Fibroblast of the aortic adventitia (primary cell): ENCODE results near the gene ANK2. TPM values are rescaled to one million over a fixed set of nuclear protein-coding genes. Genes with fewer than 3 reads are reported as not detected.
A peak's percentile ranks its signal among the peaks of the same experiment; 100 is the strongest.

ENCODE experiments used
- DNase-seq: peaks from one replicate; pipeline ENCODE4 v3.0.0-alpha.2; 2010; ENCODE audit warnings: low read depth
- H3K4me3 ChIP-seq: 2 replicates; pipeline ENCODE4 v1.5.1; 2011; ENCODE audit warnings: low read depth, mild to moderate bottlenecking, control low read depth, low read length, moderate library complexity
- total RNA-seq: library from RNA; depleted of rRNA; stranded (reverse); fragments of >200 nt; gene quantifications from 2 replicates; pipeline ENCODE4 v1.2.3, GENCODE V29; 2012; ENCODE audit warnings: low replicate concordance
- TF ChIP-seq, protein P1 (sequence below): IDR thresholded peaks from 2 replicates; pipeline ENCODE4 v1.5.1; 2011; ENCODE audit warnings: mild to moderate bottlenecking, low read length, control low read depth, inconsistent platforms; ENCODE audit not compliant: insufficient read depth

The ANK2 gene
- total RNA-seq, 1 donor = 200 TPM

DNA sequence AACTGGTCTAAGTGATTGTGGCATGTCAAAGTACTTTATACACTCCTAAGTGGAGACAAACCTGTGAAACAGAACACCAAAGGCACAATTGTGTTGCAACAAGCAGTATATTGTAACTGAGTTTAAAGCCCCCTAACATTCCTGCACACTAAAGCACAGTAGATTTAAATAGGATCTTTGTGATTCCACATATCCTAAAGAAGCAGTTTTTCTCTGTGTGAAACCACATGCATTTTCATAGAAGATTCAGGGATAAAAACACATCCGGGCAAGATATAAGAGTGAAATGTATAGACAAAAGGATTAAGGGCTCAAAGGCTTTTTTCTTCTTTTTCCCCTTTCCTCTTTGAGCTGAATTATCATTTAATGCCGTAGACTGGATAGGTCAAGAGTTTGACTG is 82.2 kb downstream of the ANK2 start:
- no peak overlapping the region for H3K4me3 ChIP-seq
- TF ChIP-seq, protein P1, sequence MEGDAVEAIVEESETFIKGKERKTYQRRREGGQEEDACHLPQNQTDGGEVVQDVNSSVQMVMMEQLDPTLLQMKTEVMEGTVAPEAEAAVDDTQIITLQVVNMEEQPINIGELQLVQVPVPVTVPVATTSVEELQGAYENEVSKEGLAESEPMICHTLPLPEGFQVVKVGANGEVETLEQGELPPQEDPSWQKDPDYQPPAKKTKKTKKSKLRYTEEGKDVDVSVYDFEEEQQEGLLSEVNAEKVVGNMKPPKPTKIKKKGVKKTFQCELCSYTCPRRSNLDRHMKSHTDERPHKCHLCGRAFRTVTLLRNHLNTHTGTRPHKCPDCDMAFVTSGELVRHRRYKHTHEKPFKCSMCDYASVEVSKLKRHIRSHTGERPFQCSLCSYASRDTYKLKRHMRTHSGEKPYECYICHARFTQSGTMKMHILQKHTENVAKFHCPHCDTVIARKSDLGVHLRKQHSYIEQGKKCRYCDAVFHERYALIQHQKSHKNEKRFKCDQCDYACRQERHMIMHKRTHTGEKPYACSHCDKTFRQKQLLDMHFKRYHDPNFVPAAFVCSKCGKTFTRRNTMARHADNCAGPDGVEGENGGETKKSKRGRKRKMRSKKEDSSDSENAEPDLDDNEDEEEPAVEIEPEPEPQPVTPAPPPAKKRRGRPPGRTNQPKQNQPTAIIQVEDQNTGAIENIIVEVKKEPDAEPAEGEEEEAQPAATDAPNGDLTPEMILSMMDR = no peak
- DNase-seq = no peak

DNA sequence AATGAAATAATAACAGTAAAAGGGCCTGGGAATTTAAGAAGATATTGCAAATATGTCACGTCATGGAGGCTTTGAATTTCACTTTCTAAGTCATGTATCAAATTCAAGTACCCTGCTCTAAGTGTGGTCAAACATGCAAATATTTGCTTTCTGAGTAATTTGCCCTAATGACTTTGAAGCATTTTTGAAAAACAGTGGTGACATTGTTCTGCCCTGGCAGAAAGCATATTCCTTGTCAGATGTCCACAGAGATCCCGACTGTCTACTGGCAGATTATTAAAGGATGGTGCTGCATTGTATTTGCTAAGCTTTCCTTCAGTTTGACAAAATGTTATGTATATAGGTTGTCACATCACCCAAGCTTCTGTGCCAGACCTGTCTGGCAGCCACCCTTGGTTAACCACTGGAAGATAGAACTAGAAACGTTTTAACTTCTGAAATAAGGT is 92.5 kb downstream of the ANK2 start:
- TF ChIP-seq, protein P1 = no peak
- H3K4me3 ChIP-seq = no peak overlapping the region
- DNase-seq = peak; percentile 35

DNA sequence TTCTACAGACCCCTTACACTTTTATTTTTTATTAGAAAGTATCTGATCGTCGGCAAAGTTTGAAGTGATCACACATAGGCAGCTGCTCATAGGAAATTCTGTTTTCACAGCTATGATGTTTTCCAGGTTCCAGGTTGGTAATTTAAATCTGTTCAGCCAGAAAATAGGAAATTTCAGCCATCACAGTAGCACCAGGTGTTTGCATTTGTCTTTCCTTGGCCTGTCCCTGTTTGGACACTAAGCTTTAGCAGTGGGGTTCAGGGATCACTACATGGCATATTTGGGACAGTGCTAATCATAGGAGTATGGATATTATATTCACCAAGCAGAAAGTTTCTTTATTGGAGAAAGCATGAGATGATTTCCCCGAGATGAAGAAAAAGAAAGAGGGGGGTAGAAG is 92.9 kb downstream of the ANK2 start:
- DNase-seq = no peak
- no peak overlapping the region for H3K4me3 ChIP-seq
- TF ChIP-seq, protein P1 = no peak

DNA sequence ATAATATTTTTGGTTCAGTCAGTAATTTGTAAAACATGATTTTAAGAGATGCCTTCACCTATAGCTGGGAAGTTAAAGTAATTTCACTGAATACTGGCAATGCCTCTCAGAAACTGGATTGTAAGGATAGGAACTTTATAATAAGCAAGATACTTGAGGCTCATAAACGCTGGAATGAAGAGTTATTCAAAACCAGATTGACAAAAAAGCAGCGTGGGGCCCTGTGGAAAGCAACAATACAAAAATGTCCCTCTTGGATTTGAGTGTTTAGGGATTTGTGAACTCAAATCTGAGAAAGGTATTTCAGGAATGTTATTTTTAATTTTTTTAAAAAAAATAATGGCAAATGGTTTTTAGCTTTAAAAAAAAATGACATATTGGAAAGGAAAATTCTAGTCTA is 94.6 kb downstream of the ANK2 start:
- TF ChIP-seq, protein P1 = no peak
- H3K4me3 ChIP-seq = no peak overlapping the region
- no peak for DNase-seq

GRCh38 chr4:113145147-113145518 is 95.7 kb downstream of the ANK2 start:
- TF ChIP-seq, protein P1 = no peak
- H3K4me3 ChIP-seq = no peak overlapping the region
- no peak for DNase-seq

DNA sequence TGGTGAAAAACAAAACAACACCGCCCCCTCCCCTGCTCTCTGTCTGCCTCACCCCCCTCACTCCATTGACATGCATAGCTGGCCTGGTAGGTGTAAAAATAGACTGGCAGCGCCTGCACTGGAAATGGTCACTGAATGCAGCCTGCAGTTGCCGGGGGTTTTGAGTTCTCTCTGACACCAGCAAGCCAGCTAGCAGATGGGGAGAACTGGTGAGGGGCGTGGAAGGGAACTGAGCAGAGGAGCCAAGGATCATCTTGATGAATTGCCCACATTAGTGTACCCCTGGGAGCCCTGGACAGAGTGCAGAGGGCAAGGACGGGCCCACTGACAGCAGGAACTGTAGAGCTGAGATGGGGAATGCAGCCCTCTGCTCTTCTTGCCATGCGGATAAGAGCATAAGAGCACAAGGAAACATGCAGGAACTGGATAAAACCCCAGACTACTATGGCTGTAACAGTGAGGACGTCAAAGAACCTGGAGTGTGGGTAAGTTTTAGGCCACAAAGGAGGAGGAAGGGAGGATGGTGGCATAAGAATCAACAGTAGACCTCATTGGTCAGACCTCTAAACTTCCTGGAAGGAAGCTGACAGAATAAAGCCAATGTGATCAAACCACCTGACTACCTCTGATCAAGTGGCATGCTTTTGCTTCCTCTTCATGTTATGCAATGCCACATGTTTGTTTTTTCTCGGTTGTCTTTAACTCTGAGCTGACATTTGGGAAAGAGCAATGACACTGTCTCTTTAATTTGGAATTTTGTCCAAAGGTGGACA is 96.3 kb downstream of the ANK2 start:
- H3K4me3 ChIP-seq = no peak overlapping the region
- DNase-seq = no peak
- TF ChIP-seq, protein P1 = no peak
